Activated T-cell treated with anti-CD3 and anti-CD28 coated beads for 24 hours (primary cell): ENCODE data around the gene BLOC1S2.
"Not testable (repeated sequence)": the region's sequence is repeated elsewhere in the genome, so short reads cannot be mapped to it uniquely, and the experiment has no call there.

Experiments
- DNase-seq: peaks from one replicate; pipeline ENCODE4 v3.0.0-alpha.2; 2020; ENCODE audit warnings: low read depth

Gene BLOC1S2

GRCh38 chr10:100286051-100287033 lies at the start of gene BLOC1S2:
Gene BLOC1S2 (minus strand): TSS chr10:100286680. CDS start chr10:100286659, 21 bp downstream.
- peak; percentile 84 for DNase-seq

GRCh38 chr10:100334762-100335161 lies 48.3 kb upstream of the BLOC1S2 start:
- no peak for DNase-seq

GRCh38 chr10:100333661-100334440 lies 47.4 kb upstream of the BLOC1S2 start:
- DNase-seq: no peak

GRCh38 chr10:100333106-100333505 lies 46.6 kb upstream of the BLOC1S2 start:
- no peak for DNase-seq

- no peak for DNase-seq
Observed at GRCh38 chr10:100330079-100330478, 43.6 kb upstream of the BLOC1S2 start, which contains the start of gene PKD2L1. Gene PKD2L1 (minus strand): TSS chr10:100330228. CDS start chr10:100330103, 125 bp downstream.

GRCh38 chr10:100328198-100328597 lies 41.7 kb upstream of the BLOC1S2 start:
- no peak for DNase-seq

GRCh38 chr10:100327718-100328009 lies 41.2 kb upstream of the BLOC1S2 start:
- no peak for DNase-seq

DNA sequence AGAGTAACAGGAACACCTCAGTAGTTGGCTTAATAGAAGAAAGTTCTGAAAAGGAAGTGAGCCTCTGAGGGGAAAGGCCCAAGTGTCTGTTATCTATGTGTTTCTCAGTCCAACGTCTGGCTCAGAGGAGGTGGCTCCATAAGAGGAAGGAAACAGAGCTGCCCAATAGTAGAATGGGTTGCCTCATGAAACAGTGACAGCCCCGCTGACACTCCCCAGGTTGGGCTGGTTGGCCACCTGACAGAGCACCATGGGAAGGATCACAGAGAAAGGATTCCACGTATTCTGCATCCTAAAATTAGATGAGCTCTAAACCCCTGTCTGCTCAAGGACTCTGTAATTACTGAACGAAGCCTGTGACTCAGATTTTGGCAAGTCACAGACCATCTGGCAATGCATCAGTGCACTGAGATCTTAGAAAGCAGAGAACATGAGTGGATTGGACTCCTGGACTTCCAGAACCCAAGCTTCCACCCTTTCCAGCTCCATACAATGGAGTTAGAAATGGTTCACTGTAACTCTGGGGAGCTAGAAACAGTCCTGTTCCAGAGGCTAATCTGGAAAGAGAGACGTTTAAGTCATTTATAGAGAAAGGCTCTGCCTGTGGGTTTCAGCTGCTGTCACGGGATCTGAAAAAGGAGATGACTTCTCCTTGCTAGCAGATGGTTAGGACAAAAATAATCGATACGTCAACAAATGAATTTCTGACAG lies 40.7 kb upstream of the BLOC1S2 start:
- DNase-seq: no peak

- DNase-seq: no peak
Observed at GRCh38 chr10:100325158-100325557, 38.7 kb upstream of the BLOC1S2 start.

GRCh38 chr10:100319707-100320402 lies 33.4 kb upstream of the BLOC1S2 start:
- no peak for DNase-seq

GRCh38 chr10:100318207-100318606 lies 31.7 kb upstream of the BLOC1S2 start:
- no peak for DNase-seq

GRCh38 chr10:100315615-100316014 lies 29.1 kb upstream of the BLOC1S2 start:
- no peak for DNase-seq

DNA sequence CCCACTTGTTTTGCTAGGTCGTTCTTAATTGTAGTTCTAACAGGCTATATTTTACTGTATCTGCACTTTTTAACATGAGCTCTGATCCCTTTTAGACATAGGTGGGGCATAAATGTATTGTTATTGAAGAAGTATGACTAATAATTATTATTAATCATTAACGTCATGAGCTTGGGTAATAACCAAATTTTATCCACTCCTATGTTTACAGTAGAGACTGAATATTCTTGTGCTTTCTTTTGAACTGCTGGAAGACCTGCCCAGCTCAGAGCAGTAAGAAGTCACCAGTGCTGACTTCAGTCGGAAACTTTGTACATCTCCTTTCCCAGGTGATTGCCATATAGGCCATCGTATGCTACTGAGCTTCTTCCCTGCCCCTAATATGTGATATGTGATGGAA lies 24.8 kb upstream of the BLOC1S2 start:
- DNase-seq: no peak

DNA sequence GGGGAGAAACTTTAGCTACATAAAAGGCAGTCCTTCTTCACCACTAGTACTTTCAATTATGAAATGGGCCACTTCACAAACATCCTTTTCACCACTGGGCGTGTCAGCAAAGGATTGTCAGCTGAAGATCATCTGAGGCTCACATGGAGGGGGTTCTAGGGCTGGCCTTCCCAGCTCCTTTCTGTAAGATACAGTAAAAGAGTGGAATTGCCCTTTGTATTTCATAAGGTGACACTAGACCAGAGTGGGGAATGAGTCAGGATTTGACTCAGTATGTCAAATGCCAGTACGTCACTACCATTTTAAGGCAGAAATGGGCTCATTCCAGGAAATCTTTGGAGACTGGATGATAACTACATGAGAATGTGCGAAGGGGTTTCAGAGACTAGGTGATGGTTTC lies 21.2 kb upstream of the BLOC1S2 start:
- DNase-seq: no peak

DNA sequence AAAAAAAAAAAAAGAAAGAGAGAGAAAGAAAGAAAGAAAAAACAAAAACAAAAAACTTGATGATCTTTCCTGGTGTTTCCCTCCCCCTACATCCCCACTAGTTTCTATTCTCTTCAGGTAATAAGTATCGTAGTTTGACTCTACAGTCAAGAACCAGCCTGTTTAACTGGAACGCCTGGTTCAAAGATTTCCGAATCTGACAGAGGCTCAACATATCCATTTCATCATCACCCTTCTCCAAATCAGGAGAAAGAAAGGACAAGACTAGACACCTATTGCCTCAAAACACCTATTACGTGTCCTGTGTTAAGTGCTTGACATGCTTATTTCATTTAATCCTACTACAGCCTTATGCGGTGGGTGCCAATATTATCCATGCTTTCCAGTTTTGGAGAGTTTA lies 20.4 kb upstream of the BLOC1S2 start:
- no peak for DNase-seq

- no peak for DNase-seq
Observed at GRCh38 chr10:100304414-100304813, 17.9 kb upstream of the BLOC1S2 start.

- DNase-seq: no peak
Observed at GRCh38 chr10:100303724-100304319, 17.3 kb upstream of the BLOC1S2 start.

- not testable (repeated sequence) for DNase-seq
Observed at GRCh38 chr10:100301123-100301522, 14.6 kb upstream of the BLOC1S2 start.

DNA sequence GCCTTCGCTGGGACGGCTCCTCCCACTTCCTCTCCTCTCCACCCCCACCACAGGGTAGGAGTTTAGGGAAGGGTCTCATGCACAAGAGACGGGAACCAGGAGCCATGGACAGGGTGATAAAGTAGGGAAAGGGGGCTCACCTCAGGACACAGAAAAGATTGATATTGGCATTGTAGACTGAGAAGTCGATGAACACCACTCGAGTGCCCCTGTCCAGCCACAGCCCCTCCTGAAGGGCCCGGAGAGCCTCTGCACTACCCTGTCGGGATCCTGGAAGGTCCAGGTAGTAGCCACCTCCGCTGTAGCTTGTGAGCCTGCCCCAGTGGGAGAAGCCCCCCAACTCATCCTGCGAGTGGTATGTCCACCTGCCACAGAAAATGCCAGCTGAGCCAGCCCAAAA lies 10.8 kb upstream of the BLOC1S2 start:
- no peak for DNase-seq

DNA sequence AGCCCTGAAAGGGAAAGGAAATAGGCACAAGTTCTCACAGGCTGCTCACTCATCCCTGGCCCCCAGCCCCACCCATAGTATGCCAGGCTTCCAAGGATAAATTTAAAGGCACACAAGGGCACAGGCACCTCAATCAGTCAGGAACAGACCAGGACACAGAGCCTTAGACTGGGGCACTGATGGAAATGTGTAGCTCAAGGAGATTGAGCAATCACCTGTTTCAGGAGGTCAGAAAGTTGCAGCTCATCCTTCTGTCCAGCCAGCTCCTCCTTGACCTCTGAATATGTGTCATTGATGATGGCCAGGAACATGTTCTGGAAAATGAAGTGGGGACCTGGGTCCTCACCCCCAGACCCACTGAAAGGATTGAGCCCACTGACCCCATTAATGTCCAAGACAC lies 6.6 kb upstream of the BLOC1S2 start:
- no peak for DNase-seq

DNA sequence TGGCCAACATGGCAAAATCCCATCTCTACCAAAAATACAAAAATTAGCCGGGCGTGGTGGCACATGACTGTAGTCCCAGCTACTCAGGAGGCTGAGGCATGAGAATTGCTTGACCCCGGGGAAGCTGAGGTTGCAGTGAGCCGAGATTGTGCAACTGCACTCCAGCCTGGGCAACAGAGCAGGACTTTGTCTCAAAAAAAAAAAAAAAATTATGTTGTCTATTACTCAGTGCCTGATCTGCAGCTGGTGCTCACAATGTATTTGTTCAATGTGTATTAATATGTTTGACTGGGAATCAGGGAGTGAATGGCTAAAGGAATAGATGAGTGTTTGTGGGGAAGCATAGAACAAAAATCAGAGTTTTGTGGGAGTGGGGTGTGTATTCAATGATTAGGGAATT lies 5.8 kb upstream of the BLOC1S2 start:
- DNase-seq: not testable (repeated sequence)
